Endothelial cell of umbilical vein (primary cell): Measurements from ENCODE around the gene DEUP1.

ENCODE experiments used
- TF ChIP-seq, protein P1 (sequence below), 2 donors: IDR thresholded peaks; 1 replicate in 1 of 2; 2 replicates in 1 of 2; pipeline ENCODE4 v1.5.1; 2011; ENCODE audit warnings: low read length in 2 of 2, mild to moderate bottlenecking in 2 of 2, moderate library complexity in 2 of 2, control low read depth in 1 of 2, inconsistent platforms in 1 of 2, low read depth in 1 of 2; ENCODE audit not compliant: insufficient read depth in 1 of 2; ENCODE audit errors: extremely low read depth in 1 of 2
- TF ChIP-seq, protein P2 (sequence below): IDR thresholded peaks from 2 replicates; pipeline ENCODE4 v1.6.1; 2011; ENCODE audit not compliant: insufficient read depth, insufficient read length

DNA sequence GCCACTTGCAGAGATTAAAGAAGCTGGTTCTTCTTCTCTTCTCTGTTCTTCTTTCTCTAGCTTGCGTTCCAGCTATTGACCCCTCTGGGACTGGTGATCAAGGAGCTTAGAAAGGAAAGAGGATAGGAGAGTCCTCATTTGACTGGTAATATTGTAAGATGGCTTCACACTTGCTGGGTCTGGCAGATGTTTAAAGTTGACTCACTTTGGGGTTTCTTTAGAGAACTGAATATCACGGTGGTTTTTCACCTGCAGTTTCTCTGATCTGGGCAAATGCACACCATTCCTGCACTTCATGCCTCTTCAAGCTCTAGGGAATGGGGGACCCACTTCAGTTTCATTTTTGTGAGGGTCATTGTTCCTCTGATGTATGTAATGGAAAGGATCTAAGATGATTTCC is 41.8 kb upstream of the DEUP1 start:
- TF ChIP-seq, protein P1, sequence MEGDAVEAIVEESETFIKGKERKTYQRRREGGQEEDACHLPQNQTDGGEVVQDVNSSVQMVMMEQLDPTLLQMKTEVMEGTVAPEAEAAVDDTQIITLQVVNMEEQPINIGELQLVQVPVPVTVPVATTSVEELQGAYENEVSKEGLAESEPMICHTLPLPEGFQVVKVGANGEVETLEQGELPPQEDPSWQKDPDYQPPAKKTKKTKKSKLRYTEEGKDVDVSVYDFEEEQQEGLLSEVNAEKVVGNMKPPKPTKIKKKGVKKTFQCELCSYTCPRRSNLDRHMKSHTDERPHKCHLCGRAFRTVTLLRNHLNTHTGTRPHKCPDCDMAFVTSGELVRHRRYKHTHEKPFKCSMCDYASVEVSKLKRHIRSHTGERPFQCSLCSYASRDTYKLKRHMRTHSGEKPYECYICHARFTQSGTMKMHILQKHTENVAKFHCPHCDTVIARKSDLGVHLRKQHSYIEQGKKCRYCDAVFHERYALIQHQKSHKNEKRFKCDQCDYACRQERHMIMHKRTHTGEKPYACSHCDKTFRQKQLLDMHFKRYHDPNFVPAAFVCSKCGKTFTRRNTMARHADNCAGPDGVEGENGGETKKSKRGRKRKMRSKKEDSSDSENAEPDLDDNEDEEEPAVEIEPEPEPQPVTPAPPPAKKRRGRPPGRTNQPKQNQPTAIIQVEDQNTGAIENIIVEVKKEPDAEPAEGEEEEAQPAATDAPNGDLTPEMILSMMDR (IDR thresholded peaks at IDR 0.05; ENCODE audit: extremely low read depth in 1 of 2, insufficient read depth in 1 of 2, low read depth in 1 of 2, low read length in 2 of 2) = no peak
- TF ChIP-seq, protein P2, sequence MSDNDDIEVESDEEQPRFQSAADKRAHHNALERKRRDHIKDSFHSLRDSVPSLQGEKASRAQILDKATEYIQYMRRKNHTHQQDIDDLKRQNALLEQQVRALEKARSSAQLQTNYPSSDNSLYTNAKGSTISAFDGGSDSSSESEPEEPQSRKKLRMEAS = no peak
